Panc1 (cell line): Measurements from ENCODE around the gene MREG.

Source experiments
- POLR2AphosphoS5 ChIP-seq: IDR thresholded peaks from 2 replicates; pipeline ENCODE4 v1.6.1; 2012; ENCODE audit warnings: mild to moderate bottlenecking, low read depth, low read length, moderate library complexity
- TCF7L2 ChIP-seq: IDR thresholded peaks from 2 replicates; pipeline ENCODE4 v1.6.1; 2011; ENCODE audit warnings: mild to moderate bottlenecking, low read depth, low read length, inconsistent platforms
- TF ChIP-seq, protein P1 (sequence below): fragments of 450-650 bp; IDR thresholded peaks from 2 replicates; pipeline ENCODE4 v1.5.1; 2017; ENCODE audit warnings: mild to moderate bottlenecking
- TF ChIP-seq, protein P2 (sequence below), 2 experiments: IDR thresholded peaks; 2 replicates each; pipeline ENCODE4 v1.6.1; 2011 to 2012; ENCODE audit warnings: low read depth in 2 of 2, control low read depth in 1 of 2, low read length in 1 of 2, mild to moderate bottlenecking in 1 of 2, moderate library complexity in 1 of 2; ENCODE audit not compliant: insufficient read depth in 1 of 2

DNA sequence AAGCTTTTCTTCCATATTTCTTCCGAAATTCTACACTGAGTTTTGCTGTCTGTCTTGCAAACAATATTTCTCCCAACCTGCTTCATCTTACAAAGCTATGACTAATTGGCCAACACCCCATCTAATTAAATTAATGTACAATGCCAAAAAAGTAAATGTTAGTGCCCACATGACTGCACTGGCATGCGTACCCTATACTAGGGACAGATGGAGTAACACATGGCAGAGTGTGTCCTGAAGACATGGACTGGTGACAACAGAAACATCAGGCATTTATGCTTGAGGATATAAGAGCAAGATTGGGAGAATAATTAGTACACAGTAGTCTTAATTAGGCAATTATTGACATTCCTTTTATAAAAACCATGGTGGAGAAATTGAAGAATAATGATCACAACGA lies 66.8 kb downstream of the MREG start:
- TF ChIP-seq POLR2AphosphoS5 (no peak), TCF7L2 (no peak)
- TF ChIP-seq, protein P1, sequence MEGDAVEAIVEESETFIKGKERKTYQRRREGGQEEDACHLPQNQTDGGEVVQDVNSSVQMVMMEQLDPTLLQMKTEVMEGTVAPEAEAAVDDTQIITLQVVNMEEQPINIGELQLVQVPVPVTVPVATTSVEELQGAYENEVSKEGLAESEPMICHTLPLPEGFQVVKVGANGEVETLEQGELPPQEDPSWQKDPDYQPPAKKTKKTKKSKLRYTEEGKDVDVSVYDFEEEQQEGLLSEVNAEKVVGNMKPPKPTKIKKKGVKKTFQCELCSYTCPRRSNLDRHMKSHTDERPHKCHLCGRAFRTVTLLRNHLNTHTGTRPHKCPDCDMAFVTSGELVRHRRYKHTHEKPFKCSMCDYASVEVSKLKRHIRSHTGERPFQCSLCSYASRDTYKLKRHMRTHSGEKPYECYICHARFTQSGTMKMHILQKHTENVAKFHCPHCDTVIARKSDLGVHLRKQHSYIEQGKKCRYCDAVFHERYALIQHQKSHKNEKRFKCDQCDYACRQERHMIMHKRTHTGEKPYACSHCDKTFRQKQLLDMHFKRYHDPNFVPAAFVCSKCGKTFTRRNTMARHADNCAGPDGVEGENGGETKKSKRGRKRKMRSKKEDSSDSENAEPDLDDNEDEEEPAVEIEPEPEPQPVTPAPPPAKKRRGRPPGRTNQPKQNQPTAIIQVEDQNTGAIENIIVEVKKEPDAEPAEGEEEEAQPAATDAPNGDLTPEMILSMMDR = no peak
- TF ChIP-seq, protein P2, sequence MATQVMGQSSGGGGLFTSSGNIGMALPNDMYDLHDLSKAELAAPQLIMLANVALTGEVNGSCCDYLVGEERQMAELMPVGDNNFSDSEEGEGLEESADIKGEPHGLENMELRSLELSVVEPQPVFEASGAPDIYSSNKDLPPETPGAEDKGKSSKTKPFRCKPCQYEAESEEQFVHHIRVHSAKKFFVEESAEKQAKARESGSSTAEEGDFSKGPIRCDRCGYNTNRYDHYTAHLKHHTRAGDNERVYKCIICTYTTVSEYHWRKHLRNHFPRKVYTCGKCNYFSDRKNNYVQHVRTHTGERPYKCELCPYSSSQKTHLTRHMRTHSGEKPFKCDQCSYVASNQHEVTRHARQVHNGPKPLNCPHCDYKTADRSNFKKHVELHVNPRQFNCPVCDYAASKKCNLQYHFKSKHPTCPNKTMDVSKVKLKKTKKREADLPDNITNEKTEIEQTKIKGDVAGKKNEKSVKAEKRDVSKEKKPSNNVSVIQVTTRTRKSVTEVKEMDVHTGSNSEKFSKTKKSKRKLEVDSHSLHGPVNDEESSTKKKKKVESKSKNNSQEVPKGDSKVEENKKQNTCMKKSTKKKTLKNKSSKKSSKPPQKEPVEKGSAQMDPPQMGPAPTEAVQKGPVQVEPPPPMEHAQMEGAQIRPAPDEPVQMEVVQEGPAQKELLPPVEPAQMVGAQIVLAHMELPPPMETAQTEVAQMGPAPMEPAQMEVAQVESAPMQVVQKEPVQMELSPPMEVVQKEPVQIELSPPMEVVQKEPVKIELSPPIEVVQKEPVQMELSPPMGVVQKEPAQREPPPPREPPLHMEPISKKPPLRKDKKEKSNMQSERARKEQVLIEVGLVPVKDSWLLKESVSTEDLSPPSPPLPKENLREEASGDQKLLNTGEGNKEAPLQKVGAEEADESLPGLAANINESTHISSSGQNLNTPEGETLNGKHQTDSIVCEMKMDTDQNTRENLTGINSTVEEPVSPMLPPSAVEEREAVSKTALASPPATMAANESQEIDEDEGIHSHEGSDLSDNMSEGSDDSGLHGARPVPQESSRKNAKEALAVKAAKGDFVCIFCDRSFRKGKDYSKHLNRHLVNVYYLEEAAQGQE (IDR thresholded peaks at IDR 0.05; ENCODE audit: insufficient read depth in 1 of 2, low read depth in 2 of 2, low read length in 1 of 2) = no peak
